Measurements from ENCODE around the gene PPP1R12B. TPM values are rescaled to one million over a fixed set of nuclear protein-coding genes. Genes with fewer than 3 reads are reported as not detected.
A peak's percentile ranks its signal among the peaks of the same experiment; 100 is the strongest.
"Not testable (repeated sequence)": the region's sequence is repeated elsewhere in the genome, so short reads cannot be mapped to it uniquely, and the experiment has no call there.

PPP1R12B gene
- polyA plus RNA-seq, 2 donors, result 7.5 to 14.7 TPM

GRCh38 chr1:202578565-202578964, 230.1 kb downstream of the PPP1R12B start:
- H3K36me3 ChIP-seq (ENCODE audit: control insufficient read depth in 2 of 2, insufficient read depth in 2 of 2, low read length in 1 of 2), result peaks cover 0 to 1% of the 10 kb centered on the region in 2 donors
- H3K27ac ChIP-seq (ENCODE audit: low read depth in 2 of 2, low read length in 1 of 2), result peak overlapping the region; percentile 60 to 65
- no peak overlapping the region for H3K4me3 ChIP-seq (ENCODE audit: low read depth in 1 of 2, low read length in 2 of 2)
- H3K9me3 ChIP-seq (ENCODE audit: control insufficient read depth in 2 of 2, insufficient read depth in 1 of 2, low read depth in 1 of 2, low read length in 1 of 2), result no peaks in the 10 kb centered on the region
- WGBS, 2 donors, result 52 to 55% methylated on average over 6 of the region's 6 CpGs
- no peaks in the 10 kb centered on the region for H3K4me1 ChIP-seq (ENCODE audit: control insufficient read depth in 2 of 2, insufficient read depth in 2 of 2, low read length in 1 of 2)
- H3K27me3 ChIP-seq (ENCODE audit: control insufficient read depth in 1 of 2, insufficient read depth in 2 of 2, low read length in 2 of 2), result no peaks in the 10 kb centered on the region

DNA sequence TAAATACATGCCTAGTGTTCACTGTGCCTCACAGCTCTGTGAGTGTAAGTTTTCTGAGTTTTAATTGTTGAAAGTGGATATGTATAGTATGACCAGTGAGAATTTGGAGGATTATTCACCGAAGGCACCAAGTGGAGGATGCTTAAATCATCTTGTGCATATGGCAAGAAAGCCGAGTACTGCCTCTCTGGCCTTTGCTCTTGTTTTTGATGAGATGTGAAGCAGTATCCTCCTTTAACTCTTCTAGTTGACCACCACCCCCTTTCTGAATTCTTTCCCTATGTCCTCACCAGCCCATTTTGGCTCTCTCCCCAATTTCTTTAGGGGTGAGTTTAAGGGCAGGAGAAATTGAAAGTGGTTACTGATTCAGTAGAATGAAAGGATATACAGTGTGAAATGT, 231.3 kb downstream of the PPP1R12B start:
- no peak overlapping the region for H3K4me3 ChIP-seq (ENCODE audit: low read depth in 1 of 2, low read length in 2 of 2)
- no peaks in the 10 kb centered on the region for H3K9me3 ChIP-seq (ENCODE audit: control insufficient read depth in 2 of 2, insufficient read depth in 1 of 2, low read depth in 1 of 2, low read length in 1 of 2)
- peak overlapping the region in 1 of 2 donors; percentile 22 for H3K27ac ChIP-seq (ENCODE audit: low read depth in 2 of 2, low read length in 1 of 2)
- peaks cover 0 to 1% of the 10 kb centered on the region in 2 donors for H3K36me3 ChIP-seq (ENCODE audit: control insufficient read depth in 2 of 2, insufficient read depth in 2 of 2, low read length in 1 of 2)
- WGBS, 2 donors, result 62 to 81% methylated on average over 2 of the region's 2 CpGs
- no peaks in the 10 kb centered on the region for H3K27me3 ChIP-seq (ENCODE audit: control insufficient read depth in 1 of 2, insufficient read depth in 2 of 2, low read length in 2 of 2)
- H3K4me1 ChIP-seq (ENCODE audit: control insufficient read depth in 2 of 2, insufficient read depth in 2 of 2, low read length in 1 of 2), result no peaks in the 10 kb centered on the region

DNA sequence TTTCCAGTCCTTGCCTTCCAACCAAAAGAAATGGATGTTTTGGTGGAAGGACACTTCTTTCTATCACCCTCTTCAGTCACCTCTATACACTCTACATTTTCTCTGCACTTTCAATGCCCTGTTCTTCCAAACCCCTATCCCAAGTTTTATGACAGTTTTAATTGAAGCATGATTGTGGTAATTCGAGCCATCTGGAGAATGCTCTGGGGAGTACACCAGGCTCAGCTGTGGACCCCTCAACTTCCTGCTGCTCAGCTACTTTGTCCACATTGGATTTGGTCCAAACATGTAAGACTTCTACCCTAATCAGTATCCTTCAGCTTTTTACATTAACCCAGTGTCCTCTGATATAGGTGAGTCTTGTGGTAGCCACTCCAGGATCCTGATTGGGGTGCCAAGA, 232.1 kb downstream of the PPP1R12B start:
- no peaks in the 10 kb centered on the region for H3K4me1 ChIP-seq (ENCODE audit: control insufficient read depth in 2 of 2, insufficient read depth in 2 of 2, low read length in 1 of 2)
- H3K27ac ChIP-seq (ENCODE audit: low read depth in 2 of 2, low read length in 1 of 2), result no peak overlapping the region
- no peaks in the 10 kb centered on the region for H3K9me3 ChIP-seq (ENCODE audit: control insufficient read depth in 2 of 2, insufficient read depth in 1 of 2, low read depth in 1 of 2, low read length in 1 of 2)
- WGBS, 2 donors, result 67 to 82% methylated on average over 1 of the region's 1 CpG
- no peak overlapping the region for H3K4me3 ChIP-seq (ENCODE audit: low read depth in 1 of 2, low read length in 2 of 2)
- peaks cover 0 to 1% of the 10 kb centered on the region in 2 donors for H3K36me3 ChIP-seq (ENCODE audit: control insufficient read depth in 2 of 2, insufficient read depth in 2 of 2, low read length in 1 of 2)
- no peaks in the 10 kb centered on the region for H3K27me3 ChIP-seq (ENCODE audit: control insufficient read depth in 1 of 2, insufficient read depth in 2 of 2, low read length in 2 of 2)

DNA sequence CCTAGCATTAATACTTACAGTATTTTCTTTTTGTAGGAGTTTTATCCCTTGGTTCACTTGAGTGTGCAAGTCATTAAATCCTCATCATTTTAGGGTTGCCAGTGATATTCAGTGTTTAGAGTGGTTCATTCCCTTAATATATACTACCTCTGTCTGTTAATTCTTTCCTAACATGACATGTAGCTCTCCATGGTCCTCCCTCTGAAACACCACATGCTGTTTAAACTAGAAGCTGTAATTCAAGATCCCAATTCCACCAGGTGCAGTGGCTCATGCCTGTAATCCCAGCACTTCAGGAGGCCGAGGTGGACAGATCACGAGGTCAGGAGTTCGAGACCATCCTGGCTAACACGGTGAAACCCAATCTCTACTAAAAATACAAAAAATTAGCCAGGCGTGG, 233.9 kb downstream of the PPP1R12B start:
- not testable (repeated sequence) for H3K4me1 ChIP-seq (ENCODE audit: control insufficient read depth in 2 of 2, insufficient read depth in 2 of 2, low read length in 1 of 2)

GRCh38 chr1:202584707-202585589, 236.4 kb downstream of the PPP1R12B start:
- Histone ChIP-seq H3K27ac (ENCODE audit: low read depth in 2 of 2, low read length in 1 of 2) (no peak overlapping the region), H3K4me3 (ENCODE audit: low read depth in 1 of 2, low read length in 2 of 2) (no peak overlapping the region), H3K27me3 (ENCODE audit: control insufficient read depth in 1 of 2, insufficient read depth in 2 of 2, low read length in 2 of 2) (no peaks in the 10 kb centered on the region), H3K36me3 (ENCODE audit: control insufficient read depth in 2 of 2, insufficient read depth in 2 of 2, low read length in 1 of 2) (peaks cover 0 to 1% of the 10 kb centered on the region in 2 donors), H3K4me1 (ENCODE audit: control insufficient read depth in 2 of 2, insufficient read depth in 2 of 2, low read length in 1 of 2) (peaks cover 0 to 11% of the 10 kb centered on the region in 2 donors), H3K9me3 (ENCODE audit: control insufficient read depth in 2 of 2, insufficient read depth in 1 of 2, low read depth in 1 of 2, low read length in 1 of 2) (no peaks in the 10 kb centered on the region)
- WGBS, 2 donors, result 90% methylated on average over 8 of the region's 8 CpGs

More for the DNA sequence above, 233.9 kb downstream of the PPP1R12B start:
- not testable (repeated sequence) for H3K36me3 ChIP-seq (ENCODE audit: control insufficient read depth in 2 of 2, insufficient read depth in 2 of 2, low read length in 1 of 2); H3K9me3 ChIP-seq (ENCODE audit: control insufficient read depth in 2 of 2, insufficient read depth in 1 of 2, low read depth in 1 of 2, low read length in 1 of 2); H3K27ac ChIP-seq (ENCODE audit: low read depth in 2 of 2, low read length in 1 of 2); H3K27me3 ChIP-seq (ENCODE audit: control insufficient read depth in 1 of 2, insufficient read depth in 2 of 2, low read length in 2 of 2); H3K4me3 ChIP-seq (ENCODE audit: low read depth in 1 of 2, low read length in 2 of 2)
- WGBS, 2 donors, result 90 to 100% methylated on average over 5 of the region's 5 CpGs

DNA sequence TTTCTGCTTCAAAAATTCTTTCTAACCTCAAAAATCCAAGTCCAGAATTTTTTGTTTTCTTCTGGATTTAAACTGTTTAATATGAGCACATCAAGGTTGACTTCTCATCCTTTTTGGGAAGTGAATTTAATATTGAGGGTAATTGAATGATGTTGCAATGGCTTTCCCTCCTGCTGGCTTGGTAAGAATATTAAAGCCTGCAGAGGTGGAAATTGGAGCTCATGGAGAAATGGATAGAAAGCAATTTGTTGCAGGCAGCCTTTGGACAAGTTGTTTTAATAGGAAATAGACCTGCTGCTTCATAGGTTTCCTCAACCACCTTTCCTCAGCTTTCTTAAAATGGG, 237.1 kb downstream of the PPP1R12B start:
- Histone ChIP-seq H3K9me3 (ENCODE audit: control insufficient read depth in 2 of 2, insufficient read depth in 1 of 2, low read depth in 1 of 2, low read length in 1 of 2) (no peaks in the 10 kb centered on the region), H3K27me3 (ENCODE audit: control insufficient read depth in 1 of 2, insufficient read depth in 2 of 2, low read length in 2 of 2) (no peaks in the 10 kb centered on the region), H3K4me1 (ENCODE audit: control insufficient read depth in 2 of 2, insufficient read depth in 2 of 2, low read length in 1 of 2) (peaks cover 0 to 11% of the 10 kb centered on the region in 2 donors), H3K36me3 (ENCODE audit: control insufficient read depth in 2 of 2, insufficient read depth in 2 of 2, low read length in 1 of 2) (peaks cover 0 to 1% of the 10 kb centered on the region in 2 donors), H3K27ac (ENCODE audit: low read depth in 2 of 2, low read length in 1 of 2) (peak overlapping the region in 1 of 2 donors; percentile 69), H3K4me3 (ENCODE audit: low read depth in 1 of 2, low read length in 2 of 2) (no peak overlapping the region)

- H3K27me3 ChIP-seq (ENCODE audit: control insufficient read depth in 1 of 2, insufficient read depth in 2 of 2, low read length in 2 of 2), result no peaks in the 10 kb centered on the region
- no peaks in the 10 kb centered on the region for H3K36me3 ChIP-seq (ENCODE audit: control insufficient read depth in 2 of 2, insufficient read depth in 2 of 2, low read length in 1 of 2)
- WGBS, 2 donors, result 58 to 61% methylated on average over 4 of the region's 4 CpGs
- H3K4me1 ChIP-seq (ENCODE audit: control insufficient read depth in 2 of 2, insufficient read depth in 2 of 2, low read length in 1 of 2), result peaks cover 2 to 11% of the 10 kb centered on the region in 2 donors
- no peaks in the 10 kb centered on the region for H3K9me3 ChIP-seq (ENCODE audit: control insufficient read depth in 2 of 2, insufficient read depth in 1 of 2, low read depth in 1 of 2, low read length in 1 of 2)
- H3K27ac ChIP-seq (ENCODE audit: low read depth in 2 of 2, low read length in 1 of 2), result peak overlapping the region; percentile 51 to 69
- no peak overlapping the region for H3K4me3 ChIP-seq (ENCODE audit: low read depth in 1 of 2, low read length in 2 of 2)
Observed at GRCh38 chr1:202586018-202586821, 237.7 kb downstream of the PPP1R12B start.

DNA sequence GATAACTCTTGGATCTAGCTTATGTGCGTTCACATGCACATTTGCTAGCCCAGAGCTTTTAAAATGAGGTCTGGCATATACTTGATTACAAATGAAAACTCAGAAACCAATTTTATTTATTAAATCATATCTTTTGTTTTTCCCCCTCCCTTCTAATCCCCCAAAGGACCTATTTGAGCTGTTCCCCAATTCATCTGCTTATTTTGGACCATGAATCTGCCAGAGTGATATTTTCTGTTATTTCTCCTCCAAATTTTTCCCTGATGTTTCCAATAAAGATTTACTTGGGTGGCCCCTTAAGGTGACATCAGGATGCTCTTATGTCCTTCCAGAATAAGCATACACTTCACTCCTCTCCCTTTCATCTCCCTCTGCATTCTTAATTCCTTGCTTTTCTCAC, 238.4 kb downstream of the PPP1R12B start:
- 74 to 78% methylated on average over 1 of the region's 1 CpG for WGBS, 2 donors
- H3K4me1 ChIP-seq (ENCODE audit: control insufficient read depth in 2 of 2, insufficient read depth in 2 of 2, low read length in 1 of 2), result peaks cover 7 to 16% of the 10 kb centered on the region in 2 donors
- peak overlapping the region in 1 of 2 donors; percentile 72 for H3K27ac ChIP-seq (ENCODE audit: low read depth in 2 of 2, low read length in 1 of 2)

GRCh38 chr1:202587859-202588485, 239.5 kb downstream of the PPP1R12B start:
- peaks cover 10 to 16% of the 10 kb centered on the region in 2 donors for H3K4me1 ChIP-seq (ENCODE audit: control insufficient read depth in 2 of 2, insufficient read depth in 2 of 2, low read length in 1 of 2)

More for the DNA sequence above, 238.4 kb downstream of the PPP1R12B start:
- H3K27me3 ChIP-seq (ENCODE audit: control insufficient read depth in 1 of 2, insufficient read depth in 2 of 2, low read length in 2 of 2), result no peaks in the 10 kb centered on the region
- no peaks in the 10 kb centered on the region for H3K9me3 ChIP-seq (ENCODE audit: control insufficient read depth in 2 of 2, insufficient read depth in 1 of 2, low read depth in 1 of 2, low read length in 1 of 2)
- H3K36me3 ChIP-seq (ENCODE audit: control insufficient read depth in 2 of 2, insufficient read depth in 2 of 2, low read length in 1 of 2), result peaks cover 0 to 3% of the 10 kb centered on the region in 2 donors
- no peak overlapping the region for H3K4me3 ChIP-seq (ENCODE audit: low read depth in 1 of 2, low read length in 2 of 2)

More at GRCh38 chr1:202587859-202588485, 239.5 kb downstream of the PPP1R12B start:
- Histone ChIP-seq H3K36me3 (ENCODE audit: control insufficient read depth in 2 of 2, insufficient read depth in 2 of 2, low read length in 1 of 2) (peaks cover 0 to 3% of the 10 kb centered on the region in 2 donors), H3K9me3 (ENCODE audit: control insufficient read depth in 2 of 2, insufficient read depth in 1 of 2, low read depth in 1 of 2, low read length in 1 of 2) (no peaks in the 10 kb centered on the region), H3K4me3 (ENCODE audit: low read depth in 1 of 2, low read length in 2 of 2) (no peak overlapping the region), H3K27ac (ENCODE audit: low read depth in 2 of 2, low read length in 1 of 2) (peak overlapping the region; percentile 46 to 72), H3K27me3 (ENCODE audit: control insufficient read depth in 1 of 2, insufficient read depth in 2 of 2, low read length in 2 of 2) (no peaks in the 10 kb centered on the region)
- WGBS, 2 donors, result 0 to 100% methylated on average over 1 of the region's 1 CpG

Measured in esophagus (tissue), 2 donors.